Neural progenitor cell (in vitro differentiated cells): ENCODE measurements around the gene GLG1.

Experiments
- CTCF ChIP-seq: fragments of 200-600 bp; sonication (generic); IDR thresholded peaks from 2 replicates; pipeline ENCODE4 v1.5.1; 2017; ENCODE audit warnings: antibody characterized with exemption, mild to moderate bottlenecking
- EZH2 ChIP-seq: fragments of 200-600 bp; sonication (generic); IDR thresholded peaks from 2 replicates; pipeline ENCODE4 v1.6.1; 2017; ENCODE audit warnings: antibody characterized with exemption, mild to moderate bottlenecking, moderate library complexity
- EZH2phosphoT487 ChIP-seq: fragments of 200-600 bp; sonication (generic); IDR thresholded peaks from 2 replicates; pipeline ENCODE4 v1.6.1; 2017; ENCODE audit warnings: antibody characterized with exemption

- TF ChIP-seq CTCF = no peak
- no peak for TF ChIP-seq EZH2
- no peak for TF ChIP-seq EZH2phosphoT487
Measured at GRCh38 chr16:74564451-74564984, 42.4 kb downstream of the GLG1 start.
